HG03103 (cell line): ENCODE measurements around the gene NXPH2.

Experiments
- ATAC-seq: cut with Tn5 transposase; IDR thresholded peaks from one replicate; pipeline ENCODE4 v1.9.1; 2021; ENCODE audit warnings: low read depth; ENCODE audit not compliant: unreplicated experiment

Gene NXPH2

GRCh38 chr2:138712212-138712979 lies 67.8 kb downstream of the NXPH2 start:
- peak; percentile 81 for ATAC-seq

- peak; percentile 34 for ATAC-seq
Measured at GRCh38 chr2:138711812-138712211, 68.4 kb downstream of the NXPH2 start.

- ATAC-seq: no peak
Measured at GRCh38 chr2:138708682-138709241, 71.4 kb downstream of the NXPH2 start.

GRCh38 chr2:138707392-138708074 lies 72.7 kb downstream of the NXPH2 start:
- ATAC-seq: no peak

- no peak for ATAC-seq
Measured at GRCh38 chr2:138703242-138703641, 76.9 kb downstream of the NXPH2 start.

GRCh38 chr2:138700716-138701115 lies 79.5 kb downstream of the NXPH2 start:
- ATAC-seq: no peak

GRCh38 chr2:138699421-138699820 lies 80.8 kb downstream of the NXPH2 start:
- ATAC-seq: no peak

GRCh38 chr2:138698428-138698827 lies 81.8 kb downstream of the NXPH2 start:
- ATAC-seq: no peak

- no peak for ATAC-seq
Measured at GRCh38 chr2:138691667-138692066, 88.5 kb downstream of the NXPH2 start.

- peak; percentile 55 for ATAC-seq
Measured at GRCh38 chr2:138689705-138690104, 90.5 kb downstream of the NXPH2 start.

GRCh38 chr2:138682163-138682562 lies 98.0 kb downstream of the NXPH2 start:
- no peak for ATAC-seq

GRCh38 chr2:138677221-138677620 lies 103.0 kb downstream of the NXPH2 start:
- no peak for ATAC-seq

- ATAC-seq: no peak
Measured at GRCh38 chr2:138676619-138677021, 103.6 kb downstream of the NXPH2 start.

GRCh38 chr2:138671566-138671965 lies 108.6 kb downstream of the NXPH2 start:
- ATAC-seq: no peak

- no peak for ATAC-seq
Measured at GRCh38 chr2:138670734-138671133, 109.5 kb downstream of the NXPH2 start.

GRCh38 chr2:138665937-138666336 lies 114.3 kb downstream of the NXPH2 start:
- no peak for ATAC-seq

GRCh38 chr2:138658187-138658894 lies 121.8 kb downstream of the NXPH2 start:
- no peak for ATAC-seq

GRCh38 chr2:138654146-138654545 lies 126.0 kb downstream of the NXPH2 start:
- no peak for ATAC-seq

- ATAC-seq: no peak
Measured at GRCh38 chr2:138652378-138652777, 127.8 kb downstream of the NXPH2 start.

GRCh38 chr2:138649571-138649970 lies 130.6 kb downstream of the NXPH2 start:
- ATAC-seq: no peak

- no peak for ATAC-seq
Measured at GRCh38 chr2:138648606-138649005, 131.6 kb downstream of the NXPH2 start.
